ENCODE measurements around the gene CCDC57. TPM values are rescaled to one million over a fixed set of nuclear protein-coding genes. Genes with fewer than 3 reads are reported as not detected.

Gene CCDC57
- polyA plus RNA-seq, 3 donors, result 17.1 to 43.8 (median 20.1) TPM

DNA sequence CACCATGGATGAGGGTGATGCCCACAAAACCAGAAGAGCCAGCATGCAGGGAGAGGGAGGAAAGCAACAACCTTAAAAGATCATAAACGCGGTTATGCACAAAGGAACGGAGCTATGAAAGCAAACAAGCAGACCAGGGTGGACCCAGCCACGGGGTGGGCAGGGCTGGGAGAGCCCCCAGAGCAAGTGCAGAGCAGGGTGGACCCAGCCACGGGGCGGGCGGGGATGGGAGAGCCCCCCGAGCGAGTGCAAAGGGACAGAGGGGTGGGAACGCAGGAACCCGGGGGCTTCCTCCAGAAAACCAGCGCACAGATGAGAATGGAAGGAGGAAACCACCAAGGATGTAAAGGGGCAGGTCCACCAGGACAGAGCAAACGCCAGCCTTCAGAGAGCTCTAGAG lies 33.2 kb downstream of the CCDC57 start:
- no peaks in the 10 kb centered on the region for H4K20me1 ChIP-seq (ENCODE audit: insufficient read depth, low read length)
- H3K79me2 ChIP-seq (ENCODE audit: insufficient read depth, low read length), result no peaks in the 10 kb centered on the region
- Mint-ChIP-seq H3K36me3 (peaks cover 36 to 40% of the 10 kb centered on the region in 2 donors), H3K9me3 (no peaks in the 10 kb centered on the region), H3K4me3 (no peak overlapping the region), H3K27me3 (ENCODE audit: low read depth in 3 of 3) (peaks cover 0 to 2% (median 0%) of the 10 kb centered on the region in 3 donors), H3K4me1 (no peaks in the 10 kb centered on the region), H3K27ac (no peak overlapping the region)
- H3K36me3 ChIP-seq (replicated peaks in 1 of 2; ENCODE audit: control insufficient read depth in 1 of 2, insufficient read depth in 2 of 2, low read length in 2 of 2), result peaks cover 9 to 18% of the 10 kb centered on the region in 2 donors
- DNase-seq, result no peak
- H3K9me3 ChIP-seq (replicated peaks in 1 of 2; ENCODE audit: control insufficient read depth in 1 of 2, insufficient read depth in 1 of 2, low read length in 2 of 2), result no peaks in the 10 kb centered on the region
- no peaks in the 10 kb centered on the region for H3K27me3 ChIP-seq (ENCODE audit: control insufficient read depth in 2 of 2, insufficient read depth in 2 of 2, low read length in 2 of 2)
- intact Hi-C loops (cut with micrococcal nuclease), result no loop called here
- TF ChIP-seq CTCF (IDR thresholded peaks at IDR 0.05), result no peak
- H3K27ac ChIP-seq (ENCODE audit: low read depth in 1 of 2, low read length in 2 of 2), result no peak overlapping the region
- H3K9ac ChIP-seq (ENCODE audit: insufficient read depth, low read length, poor library complexity, severe bottlenecking), result no peak overlapping the region
- H3K4me1 ChIP-seq (ENCODE audit: control insufficient read depth in 1 of 2, insufficient read depth in 2 of 2, low read length in 2 of 2), result no peaks in the 10 kb centered on the region
- no peak overlapping the region for H3K4me2 ChIP-seq (replicated peaks; ENCODE audit: extremely low read depth, low read length, poor library complexity, severe bottlenecking)
- H2AFZ ChIP-seq (ENCODE audit: insufficient read depth, low read depth, low read length, poor library complexity, severe bottlenecking), result no peak overlapping the region
- 99% methylated on average over 10 of the region's 13 CpGs for WGBS (ENCODE audit: insufficient coverage)
- no peak overlapping the region for H3K4me3 ChIP-seq (replicated peaks in 1 of 3; ENCODE audit: low read depth in 2 of 3, low read length in 3 of 3)

GRCh38 chr17:82178499-82179261 lies 34.0 kb downstream of the CCDC57 start:
- H3K27me3 Mint-ChIP-seq (ENCODE audit: low read depth in 3 of 3), result peaks cover 0 to 2% (median 0%) of the 10 kb centered on the region in 3 donors
- H3K27ac Mint-ChIP-seq, result no peak overlapping the region
- Histone ChIP-seq H3K4me2 (replicated peaks; ENCODE audit: extremely low read depth, low read length, poor library complexity, severe bottlenecking) (no peak overlapping the region), H3K27ac (ENCODE audit: low read depth in 1 of 2, low read length in 2 of 2) (no peak overlapping the region), H2AFZ (ENCODE audit: insufficient read depth, low read depth, low read length, poor library complexity, severe bottlenecking) (no peak overlapping the region), H3K36me3 (replicated peaks in 1 of 2; ENCODE audit: control insufficient read depth in 1 of 2, insufficient read depth in 2 of 2, low read length in 2 of 2) (peaks cover 6 to 17% of the 10 kb centered on the region in 2 donors), H3K79me2 (ENCODE audit: insufficient read depth, low read length) (no peaks in the 10 kb centered on the region), H3K27me3 (ENCODE audit: control insufficient read depth in 2 of 2, insufficient read depth in 2 of 2, low read length in 2 of 2) (no peaks in the 10 kb centered on the region), H3K9ac (ENCODE audit: insufficient read depth, low read length, poor library complexity, severe bottlenecking) (no peak overlapping the region), H3K4me1 (ENCODE audit: control insufficient read depth in 1 of 2, insufficient read depth in 2 of 2, low read length in 2 of 2) (no peaks in the 10 kb centered on the region), H3K4me3 (replicated peaks in 1 of 3; ENCODE audit: low read depth in 2 of 3, low read length in 3 of 3) (no peak overlapping the region), H4K20me1 (ENCODE audit: insufficient read depth, low read length) (no peaks in the 10 kb centered on the region), H3K9me3 (replicated peaks in 1 of 2; ENCODE audit: control insufficient read depth in 1 of 2, insufficient read depth in 1 of 2, low read length in 2 of 2) (no peaks in the 10 kb centered on the region)
- H3K4me3 Mint-ChIP-seq, result no peak overlapping the region
- no peaks in the 10 kb centered on the region for H3K9me3 Mint-ChIP-seq
- no peaks in the 10 kb centered on the region for H3K4me1 Mint-ChIP-seq
- WGBS (ENCODE audit: insufficient coverage), result 93% methylated on average over 18 of the region's 24 CpGs
- intact Hi-C loops (cut with micrococcal nuclease), result no loop called here
- no peak for TF ChIP-seq CTCF (IDR thresholded peaks at IDR 0.05)
- DNase-seq, result no peak
- peaks cover 29 to 36% of the 10 kb centered on the region in 2 donors for H3K36me3 Mint-ChIP-seq

All from CD14-positive monocyte (primary cell).